Neural cell (in vitro differentiated cells): ENCODE data around the gene CHAC2.

Experiments
- CTCF ChIP-seq: fragments of 450-650 bp; IDR thresholded peaks from 2 replicates; pipeline ENCODE4 v1.5.1; 2014; ENCODE audit warnings: antibody characterized with exemption, mild to moderate bottlenecking, moderate library complexity; ENCODE audit not compliant: poor library complexity, severe bottlenecking
- EP300 ChIP-seq: fragments of 450-650 bp; conservative IDR thresholded peaks from 2 replicates; pipeline ENCODE4 v1.6.1; 2014; ENCODE audit warnings: antibody characterized with exemption, mild to moderate bottlenecking, moderate library complexity; ENCODE audit not compliant: poor library complexity, severe bottlenecking
- EZH2 ChIP-seq: fragments of 200-600, 300-800 bp; shearing (Covaris generic), sonication (generic); IDR thresholded peaks from 2 replicates; pipeline ENCODE4 v1.6.1; 2014; ENCODE audit warnings: antibody characterized with exemption, low read length, borderline replicate concordance, mild to moderate bottlenecking; ENCODE audit not compliant: insufficient read depth, poor library complexity, severe bottlenecking
- POLR2AphosphoS5 ChIP-seq: IDR thresholded peaks from 2 replicates; pipeline ENCODE4 v1.6.1; 2012
- REST ChIP-seq: IDR thresholded peaks from 2 replicates; pipeline ENCODE4 v1.6.1; 2012; ENCODE audit warnings: borderline replicate concordance
- SMC3 ChIP-seq: fragments of 450-650 bp; conservative IDR thresholded peaks from 2 replicates; pipeline ENCODE4 v1.6.1; 2014; ENCODE audit warnings: antibody characterized with exemption, mild to moderate bottlenecking, moderate library complexity; ENCODE audit not compliant: poor library complexity
- TAF1 ChIP-seq: IDR thresholded peaks from 2 replicates; pipeline ENCODE4 v1.6.1; 2012; ENCODE audit warnings: low read depth

GRCh38 chr2:53820048-53820447 lies 52.4 kb downstream of the CHAC2 start:
- TF ChIP-seq EP300 (no peak), TAF1 (no peak), EZH2 (no peak), CTCF (no peak), POLR2AphosphoS5 (no peak), REST (no peak), SMC3 (no peak)
